ENCODE measurements around the gene JMJD1C. TPM values are rescaled to one million over a fixed set of nuclear protein-coding genes. Genes with fewer than 3 reads are reported as not detected.

JMJD1C gene
- total and polyA plus RNA-seq, 4 donors = 61.8 to 187 (median 99.9) TPM

DNA sequence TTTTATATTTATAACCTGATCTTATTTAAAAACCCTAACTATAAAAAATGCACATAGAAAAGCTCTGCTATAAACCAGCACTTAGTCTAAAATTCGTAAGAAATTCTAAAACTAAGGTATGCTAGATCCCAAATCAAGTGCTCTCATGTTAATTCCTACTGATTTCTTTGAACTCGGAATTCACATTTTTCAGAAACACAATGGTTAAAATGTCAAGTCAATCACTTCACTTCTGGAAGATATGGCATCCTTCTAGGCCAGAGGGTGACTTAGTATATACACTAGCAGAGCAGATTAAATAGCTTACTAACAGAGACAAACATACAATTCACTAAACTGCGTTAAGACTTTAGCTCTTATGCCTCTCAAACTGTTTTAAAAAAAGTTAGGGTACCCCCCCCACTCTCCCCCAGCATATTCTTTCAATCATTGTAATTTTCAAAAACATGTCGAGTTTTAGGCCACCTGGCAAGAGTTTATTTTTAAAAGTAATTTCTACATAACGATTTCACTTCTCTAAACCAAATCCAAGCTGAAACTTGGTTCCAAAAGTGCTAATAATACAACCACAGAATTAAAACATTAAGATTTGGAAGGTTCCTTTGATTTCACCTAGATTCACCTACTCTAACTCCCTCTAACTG lies 203.2 kb downstream of the JMJD1C start:
- Histone ChIP-seq H3K4me1 (ENCODE audit: control insufficient read depth, insufficient read depth, low read length) (no peaks in the 10 kb centered on the region), H3K9me3 (ENCODE audit: control insufficient read depth, insufficient read depth, low read length) (no peaks in the 10 kb centered on the region), H3K36me3 (ENCODE audit: control insufficient read depth, insufficient read depth, low read length) (peaks cover 5% of the 10 kb centered on the region), H3K27ac (ENCODE audit: low read depth, low read length) (no peak overlapping the region), H3K4me3 (ENCODE audit: low read depth, low read length) (no peak overlapping the region), H3K27me3 (ENCODE audit: control insufficient read depth, insufficient read depth, low read length) (no peaks in the 10 kb centered on the region)
- no peak for DNase-seq (ENCODE audit: low read depth in 4 of 6, low spot score in 6 of 6)
- WGBS (ENCODE audit: insufficient coverage) = 100% methylated on average over 1 of the region's 5 CpGs

DNA sequence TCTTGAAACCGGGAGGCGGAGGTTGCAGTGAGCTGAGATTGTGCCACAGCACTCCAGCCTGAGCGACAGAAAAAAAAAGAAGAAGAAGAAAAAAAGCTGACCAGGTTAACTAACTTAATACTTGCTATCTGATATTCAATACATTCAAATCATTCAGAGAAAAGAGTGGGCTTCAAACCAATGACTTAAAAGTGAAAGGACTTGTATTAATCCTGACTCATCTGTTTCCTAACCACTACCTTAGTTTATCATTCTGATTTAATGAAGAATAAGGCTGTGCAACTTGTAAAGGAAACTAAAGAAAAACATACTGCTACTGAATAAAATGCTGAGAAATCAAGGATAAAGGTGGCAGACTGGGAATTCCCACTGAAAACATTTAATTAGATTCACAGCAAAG lies 204.3 kb downstream of the JMJD1C start:
- H3K36me3 ChIP-seq (ENCODE audit: control insufficient read depth, insufficient read depth, low read length) = peaks cover 5% of the 10 kb centered on the region
- no peaks in the 10 kb centered on the region for H3K4me1 ChIP-seq (ENCODE audit: control insufficient read depth, insufficient read depth, low read length)
- no peak overlapping the region for H3K4me3 ChIP-seq (ENCODE audit: low read depth, low read length)
- no peaks in the 10 kb centered on the region for H3K9me3 ChIP-seq (ENCODE audit: control insufficient read depth, insufficient read depth, low read length)
- no peak overlapping the region for H3K27ac ChIP-seq (ENCODE audit: low read depth, low read length)
- WGBS (ENCODE audit: insufficient coverage) = no CpG with 5 or more reads among the region's 3 CpGs
- no peaks in the 10 kb centered on the region for H3K27me3 ChIP-seq (ENCODE audit: control insufficient read depth, insufficient read depth, low read length)
- no peak for DNase-seq (ENCODE audit: low read depth in 4 of 6, low spot score in 6 of 6)

DNA sequence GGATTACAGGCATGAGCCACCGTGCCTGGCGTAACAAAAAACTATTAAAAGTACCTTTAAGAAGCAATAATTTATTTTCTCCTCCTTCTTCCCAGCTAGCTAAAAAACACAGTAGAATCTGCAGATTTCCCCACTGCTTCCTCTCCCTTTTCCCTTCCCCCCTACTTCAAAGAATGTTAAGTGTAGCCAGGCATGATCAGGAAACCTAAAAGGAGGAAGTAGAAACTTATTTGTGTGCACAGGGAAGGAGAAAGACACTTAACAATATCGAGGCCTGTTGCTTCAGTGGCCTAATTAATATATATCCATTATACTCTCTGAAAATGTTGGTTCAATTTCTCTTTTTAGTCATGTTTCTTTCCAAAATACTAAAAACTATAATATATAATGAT lies 204.9 kb downstream of the JMJD1C start:
- no peak overlapping the region for H3K4me3 ChIP-seq (ENCODE audit: low read depth, low read length)
- WGBS (ENCODE audit: insufficient coverage) = 100% methylated on average over 2 of the region's 3 CpGs
- H3K36me3 ChIP-seq (ENCODE audit: control insufficient read depth, insufficient read depth, low read length) = peaks cover 5% of the 10 kb centered on the region
- H3K4me1 ChIP-seq (ENCODE audit: control insufficient read depth, insufficient read depth, low read length) = no peaks in the 10 kb centered on the region
- H3K27ac ChIP-seq (ENCODE audit: low read depth, low read length) = no peak overlapping the region
- H3K27me3 ChIP-seq (ENCODE audit: control insufficient read depth, insufficient read depth, low read length) = no peaks in the 10 kb centered on the region
- H3K9me3 ChIP-seq (ENCODE audit: control insufficient read depth, insufficient read depth, low read length) = no peaks in the 10 kb centered on the region
- no peak for DNase-seq (ENCODE audit: low read depth in 4 of 6, low spot score in 6 of 6)

DNA sequence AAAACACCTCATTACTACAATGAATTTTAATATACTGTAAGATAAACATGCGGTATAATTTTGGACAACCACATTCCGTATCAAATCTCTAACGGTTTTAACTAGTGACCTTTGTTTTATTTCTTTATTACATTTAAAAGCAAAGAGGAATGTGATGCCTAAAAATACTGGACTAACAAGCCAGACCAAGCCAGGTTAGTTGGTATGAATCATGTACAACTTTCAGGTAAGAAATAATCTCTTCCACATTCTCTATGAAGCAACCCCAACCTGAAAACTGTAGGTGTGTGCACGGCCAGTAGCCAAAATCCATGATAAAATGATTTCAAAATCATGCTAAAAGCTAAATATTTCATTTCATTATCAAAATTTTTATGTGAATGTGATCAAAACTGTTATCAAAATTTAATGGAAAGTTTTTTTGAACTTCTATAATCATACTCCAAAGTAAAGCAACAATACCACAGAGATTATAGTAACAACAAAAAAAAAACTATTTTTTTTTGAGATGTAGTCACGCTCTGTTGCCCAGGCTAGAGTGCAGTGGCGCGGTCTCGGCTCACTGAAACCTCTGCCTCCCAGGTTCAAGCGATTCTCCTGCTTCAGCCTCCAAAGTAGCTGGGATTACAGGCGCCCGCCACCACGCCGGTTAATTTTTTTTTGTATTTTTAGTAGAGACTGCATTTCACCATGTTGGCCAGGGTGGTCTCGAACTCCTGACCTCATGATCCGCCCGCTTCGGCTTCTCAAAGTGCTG lies 205.5 kb downstream of the JMJD1C start:
- Histone ChIP-seq H3K9me3 (ENCODE audit: control insufficient read depth, insufficient read depth, low read length) (no peaks in the 10 kb centered on the region), H3K4me3 (ENCODE audit: low read depth, low read length) (no peak overlapping the region), H3K27me3 (ENCODE audit: control insufficient read depth, insufficient read depth, low read length) (no peaks in the 10 kb centered on the region), H3K27ac (ENCODE audit: low read depth, low read length) (no peak overlapping the region), H3K36me3 (ENCODE audit: control insufficient read depth, insufficient read depth, low read length) (peaks cover 5% of the 10 kb centered on the region), H3K4me1 (ENCODE audit: control insufficient read depth, insufficient read depth, low read length) (no peaks in the 10 kb centered on the region)
- WGBS (ENCODE audit: insufficient coverage) = 98% methylated on average over 8 of the region's 17 CpGs
- DNase-seq (ENCODE audit: low read depth in 4 of 6, low spot score in 6 of 6) = no peak

DNA sequence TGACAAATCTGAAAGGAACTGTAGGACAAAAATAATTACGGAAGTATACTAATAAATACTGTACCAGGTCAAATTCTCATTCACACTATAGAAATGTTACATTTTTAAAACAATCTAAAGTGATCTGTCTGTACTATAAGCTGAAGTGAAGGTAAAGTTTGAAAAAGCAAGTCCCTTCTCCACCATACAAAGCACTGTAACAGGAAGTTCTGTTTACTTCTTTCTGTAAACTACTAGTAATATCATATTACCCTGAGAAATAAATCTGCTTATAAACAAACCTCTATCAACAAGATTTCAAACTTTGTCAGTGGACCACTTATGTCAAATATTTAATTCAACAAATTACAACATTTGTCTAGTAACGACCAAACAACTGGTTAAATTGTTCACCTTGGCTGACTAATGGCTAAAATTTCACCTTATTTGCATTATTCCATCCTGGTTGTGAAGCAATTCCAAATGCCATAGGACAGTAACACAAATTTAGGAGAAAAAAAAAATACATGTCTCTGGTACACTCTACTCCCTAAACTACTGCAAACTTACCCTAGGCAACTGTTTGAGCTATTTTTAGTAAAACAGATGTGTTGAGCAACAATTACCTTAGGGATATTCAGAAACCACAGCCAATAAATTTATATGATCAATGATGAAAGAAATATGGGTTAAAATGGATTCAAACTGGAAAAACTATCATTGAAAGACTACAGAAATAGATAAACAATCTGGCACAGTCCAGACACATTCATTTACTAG lies 206.7 kb downstream of the JMJD1C start:
- Histone ChIP-seq H3K4me3 (ENCODE audit: low read depth, low read length) (no peak overlapping the region), H3K27ac (ENCODE audit: low read depth, low read length) (no peak overlapping the region), H3K27me3 (ENCODE audit: control insufficient read depth, insufficient read depth, low read length) (no peaks in the 10 kb centered on the region), H3K36me3 (ENCODE audit: control insufficient read depth, insufficient read depth, low read length) (peaks cover 5% of the 10 kb centered on the region), H3K4me1 (ENCODE audit: control insufficient read depth, insufficient read depth, low read length) (no peaks in the 10 kb centered on the region), H3K9me3 (ENCODE audit: control insufficient read depth, insufficient read depth, low read length) (no peaks in the 10 kb centered on the region)
- no peak for DNase-seq (ENCODE audit: low read depth in 4 of 6, low spot score in 6 of 6)
- 90% methylated on average over 1 of the region's 2 CpGs for WGBS (ENCODE audit: insufficient coverage)

DNA sequence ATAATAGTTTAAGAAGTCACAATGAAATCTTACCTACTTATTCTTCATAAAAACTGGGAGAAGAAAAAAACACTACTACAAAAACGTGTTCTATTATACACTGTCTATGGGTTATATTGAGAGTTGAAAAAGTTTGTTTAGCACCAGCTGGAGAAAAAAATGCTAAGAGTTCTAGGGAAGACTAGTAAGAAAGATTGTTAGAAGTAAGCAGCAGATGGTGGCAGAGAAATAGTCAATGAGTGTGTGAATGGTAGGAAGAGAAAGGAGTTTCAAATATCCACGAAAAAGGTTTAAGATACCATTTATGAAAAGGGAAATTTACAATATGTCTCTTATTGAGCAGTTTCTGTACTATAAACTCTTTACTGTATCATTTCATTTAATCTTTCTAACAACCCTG lies 208.0 kb downstream of the JMJD1C start:
- no peaks in the 10 kb centered on the region for H3K4me1 ChIP-seq (ENCODE audit: control insufficient read depth, insufficient read depth, low read length)
- H3K4me3 ChIP-seq (ENCODE audit: low read depth, low read length) = no peak overlapping the region
- no CpG with 5 or more reads among the region's 2 CpGs for WGBS (ENCODE audit: insufficient coverage)
- DNase-seq (ENCODE audit: low read depth in 4 of 6, low spot score in 6 of 6) = peak in 1 of 6 donors; percentile 49
- peaks cover 5% of the 10 kb centered on the region for H3K36me3 ChIP-seq (ENCODE audit: control insufficient read depth, insufficient read depth, low read length)
- H3K27me3 ChIP-seq (ENCODE audit: control insufficient read depth, insufficient read depth, low read length) = no peaks in the 10 kb centered on the region
- no peak overlapping the region for H3K27ac ChIP-seq (ENCODE audit: low read depth, low read length)
- no peaks in the 10 kb centered on the region for H3K9me3 ChIP-seq (ENCODE audit: control insufficient read depth, insufficient read depth, low read length)

DNA sequence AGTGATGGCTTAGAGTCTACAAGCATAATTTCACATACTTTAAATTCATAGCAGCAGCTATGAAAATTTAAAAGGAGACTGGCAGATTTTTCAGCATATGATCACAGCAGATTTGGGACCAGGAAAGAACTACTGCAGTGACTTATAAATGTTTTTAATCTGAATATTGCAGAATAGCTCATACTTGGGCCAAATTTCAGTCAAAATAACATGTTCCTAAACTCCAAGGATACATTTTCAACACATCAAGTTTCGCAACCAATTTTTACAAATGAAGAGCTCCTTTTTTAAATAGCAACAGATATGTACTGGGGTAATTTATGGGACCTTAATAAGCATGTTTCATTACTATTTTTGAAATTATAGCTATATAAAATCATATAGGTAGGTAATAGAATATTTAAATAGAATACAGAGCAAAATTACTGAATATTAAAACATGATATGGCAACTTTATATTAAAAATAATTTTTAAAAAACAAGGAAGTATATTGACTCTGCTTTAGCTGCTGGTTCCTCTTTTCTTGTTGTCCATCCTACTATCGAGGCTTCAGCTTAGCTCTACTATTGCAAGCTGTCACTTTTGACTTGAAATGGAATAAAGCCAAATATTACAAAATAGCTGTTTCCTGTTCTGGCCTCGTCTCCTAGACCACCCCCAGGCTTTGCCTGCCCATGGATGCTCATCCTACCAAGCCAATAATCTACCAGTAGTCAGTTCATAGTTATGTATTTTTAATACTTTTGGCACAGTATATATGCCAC lies 209.6 kb downstream of the JMJD1C start:
- H3K4me3 ChIP-seq (ENCODE audit: low read depth, low read length) = no peak overlapping the region
- H3K36me3 ChIP-seq (ENCODE audit: control insufficient read depth, insufficient read depth, low read length) = peaks cover 2% of the 10 kb centered on the region
- DNase-seq (ENCODE audit: low read depth in 4 of 6, low spot score in 6 of 6) = peak in 1 of 6 donors; percentile 88
- WGBS (ENCODE audit: insufficient coverage) = no CpG with 5 or more reads among the region's 3 CpGs
- H3K27ac ChIP-seq (ENCODE audit: low read depth, low read length) = no peak overlapping the region
- H3K9me3 ChIP-seq (ENCODE audit: control insufficient read depth, insufficient read depth, low read length) = no peaks in the 10 kb centered on the region
- no peaks in the 10 kb centered on the region for H3K27me3 ChIP-seq (ENCODE audit: control insufficient read depth, insufficient read depth, low read length)
- H3K4me1 ChIP-seq (ENCODE audit: control insufficient read depth, insufficient read depth, low read length) = no peaks in the 10 kb centered on the region

DNA sequence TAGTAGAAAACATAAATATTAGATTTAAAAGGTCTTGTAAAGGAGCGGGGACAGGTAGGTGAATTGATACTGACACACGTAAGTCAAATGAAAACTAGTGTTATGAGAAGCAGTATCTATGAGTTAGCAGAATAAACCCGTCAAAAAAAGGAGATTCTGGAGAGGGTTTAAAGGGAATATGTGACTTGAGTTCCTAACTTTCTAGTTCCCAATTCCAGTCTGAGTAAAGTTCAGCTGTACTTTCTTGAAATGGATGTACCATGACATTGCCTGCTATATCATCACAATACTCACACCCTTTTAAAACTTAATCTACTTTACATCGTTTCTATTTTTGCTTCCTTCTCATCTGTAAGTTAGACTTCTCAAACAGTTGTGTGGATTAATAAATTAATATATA lies 210.5 kb downstream of the JMJD1C start:
- H3K4me1 ChIP-seq (ENCODE audit: control insufficient read depth, insufficient read depth, low read length) = no peaks in the 10 kb centered on the region
- no CpG with 5 or more reads among the region's 4 CpGs for WGBS (ENCODE audit: insufficient coverage)
- no peaks in the 10 kb centered on the region for H3K9me3 ChIP-seq (ENCODE audit: control insufficient read depth, insufficient read depth, low read length)
- DNase-seq (ENCODE audit: low read depth in 4 of 6, low spot score in 6 of 6) = no peak
- H3K4me3 ChIP-seq (ENCODE audit: low read depth, low read length) = no peak overlapping the region
- no peaks in the 10 kb centered on the region for H3K27me3 ChIP-seq (ENCODE audit: control insufficient read depth, insufficient read depth, low read length)
- no peak overlapping the region for H3K27ac ChIP-seq (ENCODE audit: low read depth, low read length)
- no peaks in the 10 kb centered on the region for H3K36me3 ChIP-seq (ENCODE audit: control insufficient read depth, insufficient read depth, low read length)

DNA sequence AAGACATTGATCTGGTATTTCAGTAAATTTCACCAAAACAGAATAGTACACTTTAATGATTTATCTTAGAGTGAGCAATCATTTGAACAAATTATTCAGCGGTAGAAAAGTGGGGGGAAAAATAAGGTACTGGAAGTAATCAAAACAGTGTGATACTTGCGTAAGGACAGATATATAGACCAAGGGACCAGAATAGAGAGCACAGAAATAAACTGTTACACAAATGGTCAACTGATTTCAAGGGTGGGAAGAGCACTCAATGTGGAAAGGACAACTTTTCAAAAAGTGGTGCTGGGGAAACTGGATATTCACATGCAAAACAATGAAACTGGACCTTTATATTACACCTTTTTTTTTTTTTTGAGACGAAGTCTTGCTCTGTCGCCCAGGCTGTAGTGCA lies 212.7 kb downstream of the JMJD1C start:
- WGBS (ENCODE audit: insufficient coverage) = 63% methylated on average over 2 of the region's 4 CpGs
- Histone ChIP-seq H3K4me3 (ENCODE audit: low read depth, low read length) (no peak overlapping the region), H3K9me3 (ENCODE audit: control insufficient read depth, insufficient read depth, low read length) (no peaks in the 10 kb centered on the region), H3K36me3 (ENCODE audit: control insufficient read depth, insufficient read depth, low read length) (no peaks in the 10 kb centered on the region), H3K27me3 (ENCODE audit: control insufficient read depth, insufficient read depth, low read length) (no peaks in the 10 kb centered on the region), H3K27ac (ENCODE audit: low read depth, low read length) (no peak overlapping the region), H3K4me1 (ENCODE audit: control insufficient read depth, insufficient read depth, low read length) (no peaks in the 10 kb centered on the region)
- DNase-seq (ENCODE audit: low read depth in 4 of 6, low spot score in 6 of 6) = no peak

All from spinal cord (tissue), 10 donors.